Measurements from ENCODE around the gene FBXL15.

FBXL15 gene

GRCh38 chr10:102397222-102398171 is 23.1 kb upstream of the FBXL15 start:
- DNase-seq (ENCODE audit: extremely low spot score, insufficient read length, low read depth) (no peak), FAIRE-seq (no peak)

GRCh38 chr10:102398172-102399020 is 22.2 kb upstream of the FBXL15 start:
- DNase-seq (ENCODE audit: extremely low spot score, insufficient read length, low read depth) (no peak), FAIRE-seq (no peak)

- FAIRE-seq: peak; percentile 92
- peak; percentile 66 for DNase-seq (ENCODE audit: extremely low spot score, insufficient read length, low read depth)
These were observed 21.2 kb upstream of the FBXL15 start for GRCh38 chr10:102399217-102400021.

GRCh38 chr10:102400076-102400475 is 20.6 kb upstream of the FBXL15 start:
- no peak for DNase-seq (ENCODE audit: extremely low spot score, insufficient read length, low read depth)
- no peak for FAIRE-seq

- no peak for DNase-seq (ENCODE audit: extremely low spot score, insufficient read length, low read depth)
- FAIRE-seq: no peak
These were observed 19.9 kb upstream of the FBXL15 start for GRCh38 chr10:102400598-102401341.

- DNase-seq (ENCODE audit: extremely low spot score, insufficient read length, low read depth) (no peak), FAIRE-seq (no peak)
These were observed 19.3 kb upstream of the FBXL15 start for GRCh38 chr10:102401342-102401654.

- FAIRE-seq: no peak
- DNase-seq (ENCODE audit: extremely low spot score, insufficient read length, low read depth): no peak
These were observed 18.7 kb upstream of the FBXL15 start for GRCh38 chr10:102401735-102402511.

GRCh38 chr10:102402512-102402896 is 18.1 kb upstream of the FBXL15 start:
- DNase-seq (ENCODE audit: extremely low spot score, insufficient read length, low read depth) (no peak), FAIRE-seq (no peak)

GRCh38 chr10:102403115-102403514 is 17.5 kb upstream of the FBXL15 start:
- DNase-seq (ENCODE audit: extremely low spot score, insufficient read length, low read depth) (no peak), FAIRE-seq (no peak)

- DNase-seq (ENCODE audit: extremely low spot score, insufficient read length, low read depth) (no peak), FAIRE-seq (no peak)
These were observed 16.1 kb upstream of the FBXL15 start for GRCh38 chr10:102404361-102405107.

GRCh38 chr10:102405108-102405571 is 15.5 kb upstream of the FBXL15 start:
- no peak for FAIRE-seq
- DNase-seq (ENCODE audit: extremely low spot score, insufficient read length, low read depth): no peak

GRCh38 chr10:102405632-102406031 is 15.0 kb upstream of the FBXL15 start:
- DNase-seq (ENCODE audit: extremely low spot score, insufficient read length, low read depth): no peak

GRCh38 chr10:102406815-102407214 is 13.8 kb upstream of the FBXL15 start:
- DNase-seq (ENCODE audit: extremely low spot score, insufficient read length, low read depth) (no peak), FAIRE-seq (no peak)

More at GRCh38 chr10:102405632-102406031, 15.0 kb upstream of the FBXL15 start:
- FAIRE-seq: no peak

- FAIRE-seq: no peak
These were observed 13.1 kb upstream of the FBXL15 start for GRCh38 chr10:102407425-102408130.

GRCh38 chr10:102408131-102408727 is 12.4 kb upstream of the FBXL15 start:
- no peak for DNase-seq (ENCODE audit: extremely low spot score, insufficient read length, low read depth)
- FAIRE-seq: no peak

More at GRCh38 chr10:102407425-102408130, 13.1 kb upstream of the FBXL15 start:
- DNase-seq (ENCODE audit: extremely low spot score, insufficient read length, low read depth): no peak

GRCh38 chr10:102408728-102409603 is 11.7 kb upstream of the FBXL15 start:
- no peak for FAIRE-seq

More at GRCh38 chr10:102408728-102409603, 11.7 kb upstream of the FBXL15 start:
- no peak for DNase-seq (ENCODE audit: extremely low spot score, insufficient read length, low read depth)

All from GM18507 (cell line).